ENCODE measurements around the gene IQCN. TPM values are rescaled to one million over a fixed set of nuclear protein-coding genes. Genes with fewer than 3 reads are reported as not detected.
A peak's percentile ranks its signal among the peaks of the same experiment; 100 is the strongest.

Gene IQCN
- total and polyA plus RNA-seq, 2 donors (not counting 1 experiment from before 2014, with no cell fraction given) = 0.79 to 0.83 TPM

- Histone ChIP-seq H3K79me2 (ENCODE audit: control insufficient read depth, insufficient read depth, low read length) (peaks cover 44% of the 10 kb centered on the region), H4K20me1 (ENCODE audit: control insufficient read depth, extremely low read depth, insufficient read depth, low read length) (no peaks in the 10 kb centered on the region), H3K9me3 (ENCODE audit: control insufficient read depth, insufficient read depth, low read depth, low read length) (no peaks in the 10 kb centered on the region), H3K4me2 (ENCODE audit: extremely low read depth, insufficient read depth, low read length) (peak overlapping the region; percentile 29), H3K4me1 (ENCODE audit: control insufficient read depth, extremely low read depth, insufficient read depth, low read length) (peaks cover 24% of the 10 kb centered on the region), H3K27ac (ENCODE audit: insufficient read depth, low read length) (peak overlapping the region; percentile 97), H3K4me3 (replicated peaks in 1 of 4; ENCODE audit: control extremely low read depth in 1 of 4, insufficient read depth in 1 of 4, low read depth in 3 of 4, low read length in 4 of 4) (peak overlapping the region; percentile 85 to 95 (median 92)), H2AFZ (ENCODE audit: low read length) (no peak overlapping the region), H3K27me3 (ENCODE audit: control insufficient read depth, insufficient read depth, low read length) (no peaks in the 10 kb centered on the region), H3K9ac (ENCODE audit: insufficient read depth, low read length) (peak overlapping the region; percentile 99), H3K36me3 (ENCODE audit: control insufficient read depth, insufficient read depth, low read length) (peaks cover 11% of the 10 kb centered on the region)
- no peak for TF ChIP-seq CTCF (conservative IDR thresholded peaks at IDR 0.05 in 1 of 2, IDR thresholded peaks at IDR 0.05 in 1 of 2; ENCODE audit: low read depth in 1 of 2, low read length in 2 of 2)
- DNase-seq (ENCODE audit: low read depth in 2 of 2) = peak; percentile 69 to 82
Observed at GRCh38 chr19:18280247-18281081, 6.2 kb upstream of the IQCN start.

GRCh38 chr19:18279516-18280246 lies 5.4 kb upstream of the IQCN start:
- TF ChIP-seq CTCF (conservative IDR thresholded peaks at IDR 0.05 in 1 of 2, IDR thresholded peaks at IDR 0.05 in 1 of 2; ENCODE audit: low read depth in 1 of 2, low read length in 2 of 2) (peak; percentile 71 to 90), EZH2 (IDR thresholded peaks at IDR 0.05; ENCODE audit: low read length, missing control alignments) (no peak)
- peaks cover 11% of the 10 kb centered on the region for H3K36me3 ChIP-seq (ENCODE audit: control insufficient read depth, insufficient read depth, low read length)
- H3K9ac ChIP-seq (ENCODE audit: insufficient read depth, low read length) = peak overlapping the region; percentile 99
- H3K27ac ChIP-seq (ENCODE audit: insufficient read depth, low read length) = peak overlapping the region; percentile 97
- no peaks in the 10 kb centered on the region for H4K20me1 ChIP-seq (ENCODE audit: control insufficient read depth, extremely low read depth, insufficient read depth, low read length)
- DNase-seq (ENCODE audit: low read depth in 2 of 2) = peak; percentile 91 to 96
- no peak overlapping the region for H2AFZ ChIP-seq (ENCODE audit: low read length)
- H3K9me3 ChIP-seq (ENCODE audit: control insufficient read depth, insufficient read depth, low read depth, low read length) = no peaks in the 10 kb centered on the region
- H3K27me3 ChIP-seq (ENCODE audit: control insufficient read depth, insufficient read depth, low read length) = no peaks in the 10 kb centered on the region
- H3K4me3 ChIP-seq (replicated peaks in 1 of 4; ENCODE audit: control extremely low read depth in 1 of 4, insufficient read depth in 1 of 4, low read depth in 3 of 4, low read length in 4 of 4) = peak overlapping the region; percentile 85 to 95 (median 92)
- peaks cover 44% of the 10 kb centered on the region for H3K79me2 ChIP-seq (ENCODE audit: control insufficient read depth, insufficient read depth, low read length)
- peak overlapping the region; percentile 97 for H3K4me2 ChIP-seq (ENCODE audit: extremely low read depth, insufficient read depth, low read length)
- H3K4me1 ChIP-seq (ENCODE audit: control insufficient read depth, extremely low read depth, insufficient read depth, low read length) = peaks cover 30% of the 10 kb centered on the region

GRCh38 chr19:18279266-18279515 lies 4.9 kb upstream of the IQCN start:
- Histone ChIP-seq H3K9me3 (ENCODE audit: control insufficient read depth, insufficient read depth, low read depth, low read length) (no peaks in the 10 kb centered on the region), H4K20me1 (ENCODE audit: control insufficient read depth, extremely low read depth, insufficient read depth, low read length) (no peaks in the 10 kb centered on the region), H3K36me3 (ENCODE audit: control insufficient read depth, insufficient read depth, low read length) (peaks cover 11% of the 10 kb centered on the region), H3K79me2 (ENCODE audit: control insufficient read depth, insufficient read depth, low read length) (peaks cover 47% of the 10 kb centered on the region), H3K9ac (ENCODE audit: insufficient read depth, low read length) (peak overlapping the region; percentile 99), H3K27me3 (ENCODE audit: control insufficient read depth, insufficient read depth, low read length) (no peaks in the 10 kb centered on the region), H2AFZ (ENCODE audit: low read length) (no peak overlapping the region), H3K27ac (ENCODE audit: insufficient read depth, low read length) (peak overlapping the region; percentile 97), H3K4me3 (replicated peaks in 1 of 4; ENCODE audit: control extremely low read depth in 1 of 4, insufficient read depth in 1 of 4, low read depth in 3 of 4, low read length in 4 of 4) (peak overlapping the region; percentile 85 to 95 (median 92)), H3K4me2 (ENCODE audit: extremely low read depth, insufficient read depth, low read length) (peak overlapping the region; percentile 97), H3K4me1 (ENCODE audit: control insufficient read depth, extremely low read depth, insufficient read depth, low read length) (peaks cover 33% of the 10 kb centered on the region)
- DNase-seq (ENCODE audit: low read depth in 2 of 2) = peak in 1 of 2 donors; percentile 7
- TF ChIP-seq CTCF (conservative IDR thresholded peaks at IDR 0.05 in 1 of 2, IDR thresholded peaks at IDR 0.05 in 1 of 2; ENCODE audit: low read depth in 1 of 2, low read length in 2 of 2) = no peak
- TF ChIP-seq EZH2 (IDR thresholded peaks at IDR 0.05; ENCODE audit: low read length, missing control alignments) = no peak
